ENCODE measurements around the gene SCUBE2. TPM values are rescaled to one million over a fixed set of nuclear protein-coding genes. Genes with fewer than 3 reads are reported as not detected.

Gene SCUBE2
- total RNA-seq, 1 experiment from 2014 or later = 3.1 TPM

DNA sequence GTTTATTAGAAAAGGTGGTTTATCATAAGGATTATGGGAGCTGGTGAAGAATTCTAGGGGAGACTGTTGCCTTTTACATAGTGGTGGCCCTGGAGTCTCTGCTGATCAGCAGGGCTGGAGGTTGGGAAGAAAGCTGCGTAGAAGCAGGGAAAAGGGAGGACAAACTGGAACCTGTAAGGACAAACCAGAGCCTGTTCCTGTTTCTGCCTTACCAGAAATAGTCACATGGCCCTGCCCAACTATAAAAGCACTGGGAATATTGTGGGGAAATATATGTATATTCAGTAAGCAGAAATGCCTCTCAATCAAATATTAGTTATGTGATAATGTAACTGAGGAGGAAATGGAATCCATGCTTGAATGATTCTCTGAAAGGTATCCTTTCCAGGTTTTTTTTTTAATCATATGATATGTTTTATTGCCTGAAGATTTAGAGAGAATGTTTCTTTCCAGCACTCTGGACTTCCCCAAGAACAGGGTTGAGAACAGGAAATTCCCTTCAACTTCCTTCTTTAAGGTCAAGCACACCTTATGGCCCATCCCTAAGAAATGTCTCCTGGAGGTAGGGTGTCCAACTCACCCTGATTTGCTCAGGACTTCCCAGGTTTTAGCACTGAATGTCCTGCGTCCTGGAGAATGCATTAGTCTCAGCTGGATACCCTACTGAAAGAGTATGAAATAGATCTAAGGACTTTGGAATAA lies 33.9 kb upstream of the SCUBE2 start:
- TF ChIP-seq, protein P1, sequence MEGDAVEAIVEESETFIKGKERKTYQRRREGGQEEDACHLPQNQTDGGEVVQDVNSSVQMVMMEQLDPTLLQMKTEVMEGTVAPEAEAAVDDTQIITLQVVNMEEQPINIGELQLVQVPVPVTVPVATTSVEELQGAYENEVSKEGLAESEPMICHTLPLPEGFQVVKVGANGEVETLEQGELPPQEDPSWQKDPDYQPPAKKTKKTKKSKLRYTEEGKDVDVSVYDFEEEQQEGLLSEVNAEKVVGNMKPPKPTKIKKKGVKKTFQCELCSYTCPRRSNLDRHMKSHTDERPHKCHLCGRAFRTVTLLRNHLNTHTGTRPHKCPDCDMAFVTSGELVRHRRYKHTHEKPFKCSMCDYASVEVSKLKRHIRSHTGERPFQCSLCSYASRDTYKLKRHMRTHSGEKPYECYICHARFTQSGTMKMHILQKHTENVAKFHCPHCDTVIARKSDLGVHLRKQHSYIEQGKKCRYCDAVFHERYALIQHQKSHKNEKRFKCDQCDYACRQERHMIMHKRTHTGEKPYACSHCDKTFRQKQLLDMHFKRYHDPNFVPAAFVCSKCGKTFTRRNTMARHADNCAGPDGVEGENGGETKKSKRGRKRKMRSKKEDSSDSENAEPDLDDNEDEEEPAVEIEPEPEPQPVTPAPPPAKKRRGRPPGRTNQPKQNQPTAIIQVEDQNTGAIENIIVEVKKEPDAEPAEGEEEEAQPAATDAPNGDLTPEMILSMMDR (IDR thresholded peaks at IDR 0.05; ENCODE audit: insufficient read depth in 1 of 2, low read depth in 1 of 2, low read length in 1 of 2, severe bottlenecking in 1 of 2, unreplicated experiment in 1 of 2) = no peak
- intact Hi-C loops (cut with micrococcal nuclease; ENCODE audit: unreplicated experiment) = no loop called here
- H3K4me3 ChIP-seq (ENCODE audit: low read depth, low read length) = no peak overlapping the region
- H3K36me3 ChIP-seq (ENCODE audit: control insufficient read depth, insufficient read depth, low read length) = no peaks in the 10 kb centered on the region
- H3K27me3 ChIP-seq (replicated peaks; ENCODE audit: control insufficient read depth, insufficient read depth, low read length) = no peaks in the 10 kb centered on the region
- Mint-ChIP-seq H3K27me3 (ENCODE audit: insufficient read depth, unreplicated experiment) (no peaks in the 10 kb centered on the region), H3K4me1 (ENCODE audit: low read depth, unreplicated experiment) (peaks cover 18% of the 10 kb centered on the region), H3K4me3 (ENCODE audit: unreplicated experiment) (no peak overlapping the region), H3K9me3 (ENCODE audit: unreplicated experiment) (no peaks in the 10 kb centered on the region), H3K27ac (ENCODE audit: unreplicated experiment) (no peak overlapping the region), H3K36me3 (ENCODE audit: insufficient read depth, unreplicated experiment) (no peaks in the 10 kb centered on the region)
- no peaks in the 10 kb centered on the region for H3K9me3 ChIP-seq
- no peaks in the 10 kb centered on the region for H3K4me1 ChIP-seq
- no peak for DNase-seq
- CTCF ChIA-PET = no interaction called here
- POLR2A ChIA-PET = no interaction called here
- BruUV-seq (replicated peaks) = no TSS peak

DNA sequence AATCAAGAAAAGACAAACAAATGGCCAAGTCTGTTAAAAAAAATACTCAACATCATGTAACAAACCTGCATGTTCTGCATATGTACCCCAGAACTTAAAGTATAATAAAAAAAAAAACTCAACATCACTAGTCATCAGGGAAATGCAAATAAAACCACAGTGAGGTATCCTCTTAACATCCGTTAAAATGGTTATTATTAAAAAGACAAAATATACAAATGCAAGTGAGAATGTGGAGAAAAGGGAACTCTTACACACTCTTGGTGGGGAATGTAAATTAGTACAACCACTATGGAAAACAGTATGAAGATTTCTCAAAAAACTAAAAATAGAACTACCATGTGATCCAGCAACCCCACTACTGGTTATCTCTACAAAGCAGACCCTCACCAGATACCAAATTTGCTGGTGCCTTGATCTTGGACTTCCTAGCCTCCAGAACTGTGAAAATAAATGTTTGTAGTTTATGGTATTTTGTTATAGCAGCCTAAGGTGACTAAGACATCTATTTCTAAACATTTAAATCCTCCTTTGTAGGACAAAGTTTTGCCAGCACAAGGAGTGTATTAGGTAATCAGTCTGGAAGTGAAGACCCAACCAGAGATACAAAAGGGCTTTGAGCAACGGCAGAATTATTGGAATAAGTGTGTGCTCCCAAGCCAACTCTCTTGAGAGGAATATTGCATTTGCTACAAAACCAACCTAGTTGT lies 32.4 kb upstream of the SCUBE2 start:
- CTCF ChIA-PET = interaction anchor here (0.5 kb wide), 1 partner anchor 119 kb away, joined by 4 read pairs; no protein-coding TSS in a partner anchor
- no peaks in the 10 kb centered on the region for H3K36me3 Mint-ChIP-seq (ENCODE audit: insufficient read depth, unreplicated experiment)

DNA sequence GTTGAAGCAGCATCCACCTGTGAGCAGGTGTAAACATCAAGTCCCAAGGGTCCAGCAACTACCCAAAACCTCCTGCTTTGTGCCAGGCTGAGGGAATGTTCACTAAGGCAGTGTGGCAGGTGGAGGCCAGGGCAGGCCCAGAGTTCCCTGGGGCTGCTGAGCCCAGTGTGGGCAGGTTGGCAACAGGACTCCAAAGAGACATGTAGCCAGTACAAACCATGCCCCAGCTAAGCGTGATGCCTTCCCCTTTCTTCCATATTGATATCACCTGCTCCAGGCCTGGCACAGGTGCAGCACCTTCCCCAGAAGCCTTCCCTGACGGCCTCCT lies 30.0 kb upstream of the SCUBE2 start:
- POLR2A ChIA-PET = no interaction called here
- Histone ChIP-seq H3K4me1 (no peaks in the 10 kb centered on the region), H3K4me3 (ENCODE audit: low read depth, low read length) (no peak overlapping the region), H3K36me3 (ENCODE audit: control insufficient read depth, insufficient read depth, low read length) (no peaks in the 10 kb centered on the region), H3K9me3 (no peaks in the 10 kb centered on the region), H3K27me3 (replicated peaks; ENCODE audit: control insufficient read depth, insufficient read depth, low read length) (no peaks in the 10 kb centered on the region)
- Mint-ChIP-seq H3K36me3 (ENCODE audit: insufficient read depth, unreplicated experiment) (no peaks in the 10 kb centered on the region), H3K4me3 (ENCODE audit: unreplicated experiment) (no peak overlapping the region), H3K27ac (ENCODE audit: unreplicated experiment) (no peak overlapping the region), H3K4me1 (ENCODE audit: low read depth, unreplicated experiment) (peaks cover 6% of the 10 kb centered on the region), H3K27me3 (ENCODE audit: insufficient read depth, unreplicated experiment) (no peaks in the 10 kb centered on the region), H3K9me3 (ENCODE audit: unreplicated experiment) (no peaks in the 10 kb centered on the region)
- DNase-seq = no peak
- intact Hi-C loops (cut with micrococcal nuclease; ENCODE audit: unreplicated experiment) = loop anchor here (1.0 kb wide), 1 partner anchor 106 kb away; no protein-coding TSS in a partner anchor
- CTCF ChIA-PET = no interaction called here
- no TSS peak for BruUV-seq (replicated peaks)
- TF ChIP-seq, protein P1 (IDR thresholded peaks at IDR 0.05; ENCODE audit: insufficient read depth in 1 of 2, low read depth in 1 of 2, low read length in 1 of 2, severe bottlenecking in 1 of 2, unreplicated experiment in 1 of 2) = no peak

More for the DNA sequence above, 32.4 kb upstream of the SCUBE2 start:
- Mint-ChIP-seq H3K4me1 (ENCODE audit: low read depth, unreplicated experiment) (peaks cover 18% of the 10 kb centered on the region), H3K27me3 (ENCODE audit: insufficient read depth, unreplicated experiment) (no peaks in the 10 kb centered on the region), H3K9me3 (ENCODE audit: unreplicated experiment) (no peaks in the 10 kb centered on the region), H3K4me3 (ENCODE audit: unreplicated experiment) (no peak overlapping the region), H3K27ac (ENCODE audit: unreplicated experiment) (no peak overlapping the region)
- Histone ChIP-seq H3K27me3 (replicated peaks; ENCODE audit: control insufficient read depth, insufficient read depth, low read length) (no peaks in the 10 kb centered on the region), H3K9me3 (no peaks in the 10 kb centered on the region), H3K36me3 (ENCODE audit: control insufficient read depth, insufficient read depth, low read length) (no peaks in the 10 kb centered on the region), H3K4me1 (no peaks in the 10 kb centered on the region), H3K4me3 (ENCODE audit: low read depth, low read length) (no peak overlapping the region)
- TF ChIP-seq, protein P1 (IDR thresholded peaks at IDR 0.05; ENCODE audit: insufficient read depth in 1 of 2, low read depth in 1 of 2, low read length in 1 of 2, severe bottlenecking in 1 of 2, unreplicated experiment in 1 of 2) = no peak
- no TSS peak for BruUV-seq (replicated peaks)
- intact Hi-C loops (cut with micrococcal nuclease; ENCODE audit: unreplicated experiment) = no loop called here
- DNase-seq = no peak
- POLR2A ChIA-PET = no interaction called here

All from Caco-2 (cell line).